OCI-LY3 (cell line): ENCODE measurements around the gene IFNGR1.

Experiments used
- EZH2phosphoT487 ChIP-seq: fragments of 200-600 bp; shearing (Covaris generic); IDR thresholded peaks from 2 replicates; pipeline ENCODE4 v1.6.1; 2018; ENCODE audit warnings: antibody characterized with exemption, mixed run types, low read depth
- TF ChIP-seq, protein P1 (sequence below): fragments of 200-600, 300-600 bp; sonication (generic); IDR thresholded peaks from 2 replicates; pipeline ENCODE4 v1.5.1; 2014; ENCODE audit warnings: antibody characterized with exemption, low read length, low read depth

DNA sequence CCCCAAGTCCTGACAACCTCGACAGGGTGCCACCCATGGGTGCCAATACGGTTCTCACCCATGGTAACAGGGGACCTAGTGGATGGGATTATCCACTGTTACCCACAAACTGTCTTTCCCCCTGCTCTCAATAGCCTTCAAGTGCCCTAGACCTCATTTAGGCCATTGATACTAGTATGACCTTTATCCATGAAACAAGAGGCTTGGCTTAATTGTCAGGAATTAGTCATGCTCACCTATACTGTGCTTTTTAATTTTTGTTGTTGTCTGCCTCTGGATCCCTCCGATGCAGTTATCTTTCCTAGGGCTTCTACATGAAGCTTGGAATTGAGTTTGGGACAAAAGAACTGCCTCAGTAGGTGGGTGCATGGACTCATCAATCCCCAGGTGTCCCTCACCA is 33.9 kb downstream of the IFNGR1 start:
- TF ChIP-seq, protein P1, sequence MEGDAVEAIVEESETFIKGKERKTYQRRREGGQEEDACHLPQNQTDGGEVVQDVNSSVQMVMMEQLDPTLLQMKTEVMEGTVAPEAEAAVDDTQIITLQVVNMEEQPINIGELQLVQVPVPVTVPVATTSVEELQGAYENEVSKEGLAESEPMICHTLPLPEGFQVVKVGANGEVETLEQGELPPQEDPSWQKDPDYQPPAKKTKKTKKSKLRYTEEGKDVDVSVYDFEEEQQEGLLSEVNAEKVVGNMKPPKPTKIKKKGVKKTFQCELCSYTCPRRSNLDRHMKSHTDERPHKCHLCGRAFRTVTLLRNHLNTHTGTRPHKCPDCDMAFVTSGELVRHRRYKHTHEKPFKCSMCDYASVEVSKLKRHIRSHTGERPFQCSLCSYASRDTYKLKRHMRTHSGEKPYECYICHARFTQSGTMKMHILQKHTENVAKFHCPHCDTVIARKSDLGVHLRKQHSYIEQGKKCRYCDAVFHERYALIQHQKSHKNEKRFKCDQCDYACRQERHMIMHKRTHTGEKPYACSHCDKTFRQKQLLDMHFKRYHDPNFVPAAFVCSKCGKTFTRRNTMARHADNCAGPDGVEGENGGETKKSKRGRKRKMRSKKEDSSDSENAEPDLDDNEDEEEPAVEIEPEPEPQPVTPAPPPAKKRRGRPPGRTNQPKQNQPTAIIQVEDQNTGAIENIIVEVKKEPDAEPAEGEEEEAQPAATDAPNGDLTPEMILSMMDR: no peak
- TF ChIP-seq EZH2phosphoT487: no peak
